IMR-90 (cell line): ENCODE data around the gene SLC15A3. TPM values are rescaled to one million over a fixed set of nuclear protein-coding genes. Genes with fewer than 3 reads are reported as not detected.
"Not testable (repeated sequence)": the region's sequence is repeated elsewhere in the genome, so short reads cannot be mapped to it uniquely, and the experiment has no call there.

Experiments used
- ATAC-seq: fragments of 200-7000 bp; cut with Tn5 transposase; 2 replicates; pipeline ENCODE4 v1.9.1; 2020; ENCODE audit warnings: low read depth, mild to moderate bottlenecking, moderate library complexity
- BruUV-seq: library from RNA; stranded (reverse); fragments of 400-500 nt; replicated peaks from 2 replicates; lab custom pipeline; 2021; lab: Mats Ljungman, UMichigan
- CTCF ChIA-PET: fragments of 300-600 bp; formaldehyde crosslinking; extraction: SDS; loops from one replicate; lab custom pipeline; 2021; ENCODE audit warnings: antibody characterized with exemption; lab: Yijun Ruan, JAX
- POLR2A ChIA-PET: fragments of 300-600 bp; sonication (Branson Sonifier 250); formaldehyde crosslinking; loops from one replicate; lab custom pipeline; 2022; ENCODE audit warnings: antibody characterized with exemption; ENCODE audit not compliant: unreplicated experiment; lab: Charles Lee
- DNase-seq: peaks from one replicate; pipeline ENCODE4 v3.0.0; 2013
- H2AFZ ChIP-seq: replicated peaks from 2 replicates; pipeline ENCODE3; 2013; ENCODE audit warnings: low read length, mild to moderate bottlenecking; ENCODE audit not compliant: poor library complexity
- H2AK5ac ChIP-seq: 2 replicates; pipeline ENCODE4 v1.6.1; 2013; ENCODE audit warnings: low read depth, low read length, inconsistent platforms
- H2AK9ac ChIP-seq: replicated peaks from 2 replicates; pipeline ENCODE3; 2013; ENCODE audit warnings: mild to moderate bottlenecking, low read depth, low read length, moderate library complexity; ENCODE audit not compliant: poor library complexity
- H2BK120ac ChIP-seq: 2 replicates; pipeline ENCODE4 v1.6.1; 2013; ENCODE audit warnings: low read depth, low read length, inconsistent platforms
- H2BK15ac ChIP-seq: 3 replicates; pipeline ENCODE4 v1.6.1; 2013; ENCODE audit warnings: low read depth, low read length, inconsistent platforms
- H2BK20ac ChIP-seq: 2 replicates; pipeline ENCODE4 v1.6.1; 2013; ENCODE audit warnings: low read depth, mild to moderate bottlenecking, inconsistent platforms, low read length, moderate library complexity
- H2BK5ac ChIP-seq: 2 replicates; pipeline ENCODE4 v1.6.1; 2013; ENCODE audit warnings: mild to moderate bottlenecking, low read depth, low read length, inconsistent platforms; ENCODE audit not compliant: poor library complexity, severe bottlenecking
- H3K14ac ChIP-seq: replicated peaks from 2 replicates; pipeline ENCODE4 v1.6.1; 2013; ENCODE audit warnings: low read depth, low read length, inconsistent platforms
- H3K18ac ChIP-seq: 2 replicates; pipeline ENCODE4 v1.6.1; 2013; ENCODE audit warnings: low read depth, low read length, control low read depth
- H3K23ac ChIP-seq: 2 replicates; pipeline ENCODE4 v1.6.1; 2013; ENCODE audit warnings: low read depth, low read length, inconsistent platforms
- H3K27ac ChIP-seq: 2 replicates; pipeline ENCODE4 v1.5.1; 2013; ENCODE audit warnings: mild to moderate bottlenecking, control low read depth, low read length; ENCODE audit not compliant: insufficient read depth
- H3K27me3 ChIP-seq: 2 replicates; pipeline ENCODE4 v1.6.1; 2013; ENCODE audit warnings: low read length; ENCODE audit not compliant: control insufficient read depth, insufficient read depth
- H3K36me3 ChIP-seq: 2 replicates; pipeline ENCODE4 v1.6.1; 2013; ENCODE audit warnings: low read length, mixed read lengths; ENCODE audit not compliant: control insufficient read depth, insufficient read depth
- H3K4ac ChIP-seq: 2 replicates; pipeline ENCODE4 v1.6.1; 2013; ENCODE audit warnings: low read depth, low read length, inconsistent platforms
- H3K4me1 ChIP-seq: 2 replicates; pipeline ENCODE4 v1.6.1; 2013; ENCODE audit warnings: low read length, mixed read lengths; ENCODE audit not compliant: control insufficient read depth, insufficient read depth
- H3K4me2 ChIP-seq: 2 replicates; pipeline ENCODE4 v1.6.1; 2013; ENCODE audit warnings: low read depth, mild to moderate bottlenecking, control low read depth, low read length, moderate library complexity
- H3K4me3 ChIP-seq: 2 replicates; pipeline ENCODE4 v1.5.1; 2013; ENCODE audit warnings: low read depth, mild to moderate bottlenecking, control low read depth, low read length, moderate library complexity; ENCODE audit not compliant: insufficient read depth
- H3K56ac ChIP-seq: 2 replicates; pipeline ENCODE4 v1.6.1; 2013; ENCODE audit warnings: low read length, inconsistent platforms; ENCODE audit not compliant: insufficient read depth; ENCODE audit errors: extremely low read depth
- H3K79me1 ChIP-seq, 2 experiments: 2 replicates each; pipeline ENCODE4 v1.6.1; 2013; ENCODE audit warnings: low read length in 2 of 2, inconsistent platforms in 1 of 2, low read depth in 1 of 2
- H3K9ac ChIP-seq: 2 replicates; pipeline ENCODE4 v1.6.1; 2013; ENCODE audit warnings: low read depth, low read length, control low read depth
- H3K9me1 ChIP-seq: 2 replicates; pipeline ENCODE4 v1.6.1; 2013; ENCODE audit warnings: low read length, inconsistent platforms; ENCODE audit not compliant: insufficient read depth
- H3K9me3 ChIP-seq: 2 replicates; pipeline ENCODE4 v1.6.1; 2013; ENCODE audit warnings: low read length; ENCODE audit not compliant: control insufficient read depth, insufficient read depth
- H4K20me1 ChIP-seq: 2 replicates; pipeline ENCODE4 v1.6.1; 2013; ENCODE audit warnings: low read length, inconsistent platforms; ENCODE audit not compliant: insufficient read depth
- H4K5ac ChIP-seq: 2 replicates; pipeline ENCODE4 v1.6.1; 2013; ENCODE audit warnings: mild to moderate bottlenecking, low read depth, low read length, control low read depth
- H4K8ac ChIP-seq, 2 experiments: 2 replicates each; pipeline ENCODE4 v1.6.1; 2013; ENCODE audit warnings: low read depth in 2 of 2, low read length in 2 of 2, control low read depth in 1 of 2, inconsistent platforms in 1 of 2
- H4K91ac ChIP-seq: 2 replicates; pipeline ENCODE4 v1.6.1; 2013; ENCODE audit warnings: low read depth, low read length, inconsistent platforms; ENCODE audit not compliant: insufficient read depth
- CEBPB ChIP-seq: IDR thresholded peaks from 2 replicates; pipeline ENCODE4 v1.6.1; 2012; ENCODE audit warnings: low read depth, low read length, improper control_type of control experiment
- ELK1 ChIP-seq: fragments of 150-350 bp; IDR thresholded peaks from 2 replicates; pipeline ENCODE4 v1.6.1; 2016; ENCODE audit warnings: low read depth, mild to moderate bottlenecking, low read length, moderate library complexity, borderline replicate concordance
- WGBS, 2 experiments: methylation state at CpG; one replicate each; pipeline versions ENCODE4 v1.1.5 to v1.1.7; 2013; ENCODE audit warnings: missing lambda C conversion rate in 2 of 2; ENCODE audit not compliant: insufficient read length in 1 of 2; ENCODE audit errors: extremely low coverage in 2 of 2; 5-methylcytosine and 5-hydroxymethylcytosine counted together
- dilution Hi-C: fragments of 300-500 bp; cut with HindIII; formaldehyde crosslinking; loops from one replicate; pipeline ENCODE4 v1.14.3; 2018; ENCODE audit warnings: low sequenced_read_pairs; ENCODE audit not compliant: unreplicated experiment
- in situ Hi-C: fragments of 300-500 bp; cut with MboI; formaldehyde crosslinking; loops from 3 replicates; pipeline ENCODE4 v1.14.3; 2019; ENCODE audit warnings: low sequenced_read_pairs, inconsistent platforms, mixed read lengths
- intact Hi-C: fragments of 100-400 bp; cut with micrococcal nuclease; formaldehyde crosslinking; loops from 2 replicates; pipeline ENCODE4 v1.10.0; 2022
- polyA plus RNA-seq, 3 experiments: library from polyadenylated mRNA; depleted of rRNA; stranded (reverse); fragments of >200 nt; gene quantifications; 2 replicates each; pipeline ENCODE4 v1.2.3, GENCODE V29; 2012; ENCODE audit warnings: low replicate concordance in 1 of 3
- total RNA-seq: library from RNA; depleted of rRNA; stranded (reverse); fragments of >200 nt; gene quantifications from 2 replicates; pipeline ENCODE4 v1.2.3, GENCODE V29; 2012
- TF ChIP-seq, protein P1 (sequence below): fragments of 150-350 bp; IDR thresholded peaks from 2 replicates; pipeline ENCODE4 v1.6.1; 2017; ENCODE audit warnings: mild to moderate bottlenecking, antibody characterized with exemption, low read length, low read depth

The SLC15A3 gene
- total and polyA plus RNA-seq, 2 of the 4 experiments (the other 2 are of a cell fraction), result 3.2 to 4.4 TPM

GRCh38 chr11:60910281-60910687 is 41.7 kb downstream of the SLC15A3 start:
- Histone ChIP-seq H3K36me3 (no peaks in the 10 kb centered on the region), H3K4me1 (no peaks in the 10 kb centered on the region; the same call in none of the 2 replicates), H3K14ac (no peak overlapping the region), H3K4me3 (no peak overlapping the region), H3K4ac (no peak overlapping the region), H3K27me3 (peaks cover 10% of the 10 kb centered on the region), H2BK20ac (no peak overlapping the region), H2AK9ac (no peak overlapping the region), H3K9me1 (peaks cover 4% of the 10 kb centered on the region), H2BK5ac (no peak overlapping the region), H2AK5ac (no peak overlapping the region), H3K56ac (no peak overlapping the region), H3K27ac (no peak overlapping the region), H4K5ac (no peak overlapping the region), H2BK15ac (no peak overlapping the region), H4K8ac (no peak overlapping the region), H3K18ac (no peak overlapping the region), H4K91ac (no peak overlapping the region), H2AFZ (no peak overlapping the region), H3K9ac (no peak overlapping the region), H3K4me2 (no peak overlapping the region), H3K23ac (no peak overlapping the region), H3K79me1 (peaks cover 3 to 16% of the 10 kb centered on the region in 2 experiments; a peak in 2 of 4 replicates), H4K20me1 (peaks cover 10% of the 10 kb centered on the region; the same call in 1 of the 2 replicates), H2BK120ac (no peak overlapping the region), H3K9me3 (no peaks in the 10 kb centered on the region)
- intact Hi-C loops (no loop called here), dilution Hi-C loops (no loop called here), in situ Hi-C loops (loop anchor here (25.0 kb wide), 1 partner anchor 1323 kb away; no protein-coding TSS in a partner anchor)
- no peak for DNase-seq
- TF ChIP-seq CEBPB, result no peak
- TF ChIP-seq, protein P1, sequence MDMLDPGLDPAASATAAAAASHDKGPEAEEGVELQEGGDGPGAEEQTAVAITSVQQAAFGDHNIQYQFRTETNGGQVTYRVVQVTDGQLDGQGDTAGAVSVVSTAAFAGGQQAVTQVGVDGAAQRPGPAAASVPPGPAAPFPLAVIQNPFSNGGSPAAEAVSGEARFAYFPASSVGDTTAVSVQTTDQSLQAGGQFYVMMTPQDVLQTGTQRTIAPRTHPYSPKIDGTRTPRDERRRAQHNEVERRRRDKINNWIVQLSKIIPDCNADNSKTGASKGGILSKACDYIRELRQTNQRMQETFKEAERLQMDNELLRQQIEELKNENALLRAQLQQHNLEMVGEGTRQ, result no peak
- TF ChIP-seq ELK1, result no peak
- CTCF ChIA-PET, result no interaction called here
- POLR2A ChIA-PET, result no interaction called here
- BruUV-seq, result no TSS peak
- ATAC-seq, result no peak
- 75% methylated on average over 2 of the region's 3 CpGs; no CpG with 5 or more reads in 1 of the 2 experiments for WGBS, 2 experiments

- H3K14ac ChIP-seq, H2AK9ac ChIP-seq, H3K27me3 ChIP-seq, POLR2A ChIA-PET, H3K4me3 ChIP-seq, H2AFZ ChIP-seq, H3K9ac ChIP-seq, BruUV-seq, H2AK5ac ChIP-seq, H3K56ac ChIP-seq, H3K27ac ChIP-seq, H3K9me1 ChIP-seq, H4K91ac ChIP-seq, H3K18ac ChIP-seq, dilution Hi-C loops, H3K9me3 ChIP-seq, DNase-seq, H3K4me1 ChIP-seq, H3K36me3 ChIP-seq, H3K4ac ChIP-seq, H2BK120ac ChIP-seq, H3K4me2 ChIP-seq, ATAC-seq, H4K5ac ChIP-seq, H2BK20ac ChIP-seq, H2BK15ac ChIP-seq, H4K8ac ChIP-seq, H3K23ac ChIP-seq, H2BK5ac ChIP-seq: not testable (repeated sequence)
- intact Hi-C loops, result loop anchor here (5.0 kb wide), 1 partner anchor 263 kb away; no protein-coding TSS in a partner anchor
- H3K79me1 ChIP-seq, result peaks cover 6 to 16% of the 10 kb centered on the region in 2 experiments; a peak in 3 of 4 replicates
- peaks cover 12% of the 10 kb centered on the region; the same call in 1 of the 2 replicates for H4K20me1 ChIP-seq
- in situ Hi-C loops, result loop anchor here (25.0 kb wide), 1 partner anchor 1322 kb away; no protein-coding TSS in a partner anchor
- WGBS, 2 experiments, result 20% methylated on average over 1 of the region's 3 CpGs; no CpG with 5 or more reads in 1 of the 2 experiments
- CTCF ChIA-PET, result interaction anchor here (1.4 kb wide), 1 partner anchor 10 kb away, joined by 4 read pairs; no protein-coding TSS in a partner anchor
Measured at GRCh38 chr11:60909680-60910280, 42.2 kb downstream of the SLC15A3 start.
